ENCODE measurements around the gene DOCK8.
"Not testable (repeated sequence)": the region's sequence is repeated elsewhere in the genome, so short reads cannot be mapped to it uniquely, and the experiment has no call there.

The DOCK8 gene

GRCh38 chr9:224582-225520 lies 10.2 kb downstream of the DOCK8 start:
- Histone ChIP-seq H3K27me3 (ENCODE audit: control insufficient read depth in 5 of 5, insufficient read depth in 4 of 5, low read length in 5 of 5) (no peaks in the 10 kb centered on the region), H3K27ac (ENCODE audit: low read depth, low read length) (peak overlapping the region; percentile 24), H3K9me3 (ENCODE audit: control insufficient read depth in 5 of 5, low read length in 5 of 5) (peaks cover 0 to 4% (median 0%) of the 10 kb centered on the region in 5 donors), H3K9ac (ENCODE audit: low read length in 5 of 5) (no peak overlapping the region), H3K36me3 (ENCODE audit: control insufficient read depth in 5 of 5, insufficient read depth in 5 of 5, low read length in 5 of 5) (no peaks in the 10 kb centered on the region), H3K4me3 (ENCODE audit: low read depth in 1 of 5, low read length in 5 of 5) (no peak overlapping the region), H3K4me1 (ENCODE audit: control insufficient read depth in 5 of 5, insufficient read depth in 5 of 5, low read length in 5 of 5) (peaks cover 0 to 44% (median 33%) of the 10 kb centered on the region in 5 donors)

GRCh38 chr9:227860-228259 lies 13.2 kb downstream of the DOCK8 start:
- Histone ChIP-seq H3K4me3 (ENCODE audit: low read depth in 1 of 5, low read length in 5 of 5) (no peak overlapping the region), H3K27me3 (ENCODE audit: control insufficient read depth in 5 of 5, insufficient read depth in 4 of 5, low read length in 5 of 5) (no peaks in the 10 kb centered on the region), H3K9ac (ENCODE audit: low read length in 5 of 5) (no peak overlapping the region), H3K9me3 (ENCODE audit: control insufficient read depth in 5 of 5, low read length in 5 of 5) (peaks cover 0 to 4% (median 0%) of the 10 kb centered on the region in 5 donors), H3K27ac (ENCODE audit: low read depth, low read length) (no peak overlapping the region), H3K36me3 (ENCODE audit: control insufficient read depth in 5 of 5, insufficient read depth in 5 of 5, low read length in 5 of 5) (no peaks in the 10 kb centered on the region), H3K4me1 (ENCODE audit: control insufficient read depth in 5 of 5, insufficient read depth in 5 of 5, low read length in 5 of 5) (peaks cover 0 to 21% (median 15%) of the 10 kb centered on the region in 5 donors)

- Histone ChIP-seq H3K4me1 (ENCODE audit: control insufficient read depth in 5 of 5, insufficient read depth in 5 of 5, low read length in 5 of 5) (peaks cover 0 to 10% (median 8%) of the 10 kb centered on the region in 5 donors), H3K9me3 (ENCODE audit: control insufficient read depth in 5 of 5, low read length in 5 of 5) (peaks cover 0 to 4% (median 0%) of the 10 kb centered on the region in 5 donors), H3K27ac (ENCODE audit: low read depth, low read length) (no peak overlapping the region), H3K9ac (ENCODE audit: low read length in 5 of 5) (no peak overlapping the region), H3K4me3 (ENCODE audit: low read depth in 1 of 5, low read length in 5 of 5) (no peak overlapping the region), H3K36me3 (ENCODE audit: control insufficient read depth in 5 of 5, insufficient read depth in 5 of 5, low read length in 5 of 5) (no peaks in the 10 kb centered on the region), H3K27me3 (ENCODE audit: control insufficient read depth in 5 of 5, insufficient read depth in 4 of 5, low read length in 5 of 5) (no peaks in the 10 kb centered on the region)
Measured at GRCh38 chr9:228929-229695, 14.4 kb downstream of the DOCK8 start.

- not testable (repeated sequence) for H3K36me3 ChIP-seq (ENCODE audit: control insufficient read depth in 5 of 5, insufficient read depth in 5 of 5, low read length in 5 of 5); H3K27me3 ChIP-seq (ENCODE audit: control insufficient read depth in 5 of 5, insufficient read depth in 4 of 5, low read length in 5 of 5); H3K9ac ChIP-seq (ENCODE audit: low read length in 5 of 5); H3K4me3 ChIP-seq (ENCODE audit: low read depth in 1 of 5, low read length in 5 of 5); H3K9me3 ChIP-seq (ENCODE audit: control insufficient read depth in 5 of 5, low read length in 5 of 5); H3K27ac ChIP-seq (ENCODE audit: low read depth, low read length); H3K4me1 ChIP-seq (ENCODE audit: control insufficient read depth in 5 of 5, insufficient read depth in 5 of 5, low read length in 5 of 5)
Measured at GRCh38 chr9:231625-232024, 17.0 kb downstream of the DOCK8 start.

GRCh38 chr9:233708-234107 lies 19.0 kb downstream of the DOCK8 start:
- not testable (repeated sequence) for H3K4me1 ChIP-seq (ENCODE audit: control insufficient read depth in 5 of 5, insufficient read depth in 5 of 5, low read length in 5 of 5); H3K36me3 ChIP-seq (ENCODE audit: control insufficient read depth in 5 of 5, insufficient read depth in 5 of 5, low read length in 5 of 5); H3K4me3 ChIP-seq (ENCODE audit: low read depth in 1 of 5, low read length in 5 of 5); H3K27ac ChIP-seq (ENCODE audit: low read depth, low read length); H3K9me3 ChIP-seq (ENCODE audit: control insufficient read depth in 5 of 5, low read length in 5 of 5); H3K9ac ChIP-seq (ENCODE audit: low read length in 5 of 5); H3K27me3 ChIP-seq (ENCODE audit: control insufficient read depth in 5 of 5, insufficient read depth in 4 of 5, low read length in 5 of 5)

GRCh38 chr9:237141-237857 lies 22.6 kb downstream of the DOCK8 start:
- Histone ChIP-seq H3K4me1 (ENCODE audit: control insufficient read depth in 5 of 5, insufficient read depth in 5 of 5, low read length in 5 of 5) (no peaks in the 10 kb centered on the region), H3K27me3 (ENCODE audit: control insufficient read depth in 5 of 5, insufficient read depth in 4 of 5, low read length in 5 of 5) (no peaks in the 10 kb centered on the region), H3K9ac (ENCODE audit: low read length in 5 of 5) (no peak overlapping the region), H3K4me3 (ENCODE audit: low read depth in 1 of 5, low read length in 5 of 5) (no peak overlapping the region), H3K36me3 (ENCODE audit: control insufficient read depth in 5 of 5, insufficient read depth in 5 of 5, low read length in 5 of 5) (peaks cover 0 to 5% (median 0%) of the 10 kb centered on the region in 5 donors), H3K27ac (ENCODE audit: low read depth, low read length) (no peak overlapping the region), H3K9me3 (ENCODE audit: control insufficient read depth in 5 of 5, low read length in 5 of 5) (peaks cover 0 to 6% (median 0%) of the 10 kb centered on the region in 5 donors)

GRCh38 chr9:237858-238345 lies 23.2 kb downstream of the DOCK8 start:
- H3K4me3 ChIP-seq (ENCODE audit: low read depth in 1 of 5, low read length in 5 of 5): no peak overlapping the region
- no peak overlapping the region for H3K9ac ChIP-seq (ENCODE audit: low read length in 5 of 5)
- H3K4me1 ChIP-seq (ENCODE audit: control insufficient read depth in 5 of 5, insufficient read depth in 5 of 5, low read length in 5 of 5): no peaks in the 10 kb centered on the region
- H3K36me3 ChIP-seq (ENCODE audit: control insufficient read depth in 5 of 5, insufficient read depth in 5 of 5, low read length in 5 of 5): peaks cover 0 to 5% (median 0%) of the 10 kb centered on the region in 5 donors
- H3K27ac ChIP-seq (ENCODE audit: low read depth, low read length): no peak overlapping the region
- no peaks in the 10 kb centered on the region for H3K27me3 ChIP-seq (ENCODE audit: control insufficient read depth in 5 of 5, insufficient read depth in 4 of 5, low read length in 5 of 5)
- H3K9me3 ChIP-seq (ENCODE audit: control insufficient read depth in 5 of 5, low read length in 5 of 5): peaks cover 0 to 6% (median 0%) of the 10 kb centered on the region in 5 donors

GRCh38 chr9:242461-243080 lies 27.9 kb downstream of the DOCK8 start:
- no peaks in the 10 kb centered on the region for H3K9me3 ChIP-seq (ENCODE audit: control insufficient read depth in 5 of 5, low read length in 5 of 5)
- H3K4me1 ChIP-seq (ENCODE audit: control insufficient read depth in 5 of 5, insufficient read depth in 5 of 5, low read length in 5 of 5): peaks cover 0 to 4% (median 0%) of the 10 kb centered on the region in 5 donors
- H3K27ac ChIP-seq (ENCODE audit: low read depth, low read length): no peak overlapping the region

GRCh38 chr9:248278-248961 lies 33.8 kb downstream of the DOCK8 start:
- Histone ChIP-seq H3K27me3 (ENCODE audit: control insufficient read depth in 5 of 5, insufficient read depth in 4 of 5, low read length in 5 of 5) (no peaks in the 10 kb centered on the region), H3K4me1 (ENCODE audit: control insufficient read depth in 5 of 5, insufficient read depth in 5 of 5, low read length in 5 of 5) (peaks cover 0 to 4% (median 3%) of the 10 kb centered on the region in 5 donors), H3K36me3 (ENCODE audit: control insufficient read depth in 5 of 5, insufficient read depth in 5 of 5, low read length in 5 of 5) (no peaks in the 10 kb centered on the region), H3K4me3 (ENCODE audit: low read depth in 1 of 5, low read length in 5 of 5) (no peak overlapping the region), H3K9ac (ENCODE audit: low read length in 5 of 5) (no peak overlapping the region), H3K9me3 (ENCODE audit: control insufficient read depth in 5 of 5, low read length in 5 of 5) (no peaks in the 10 kb centered on the region), H3K27ac (ENCODE audit: low read depth, low read length) (no peak overlapping the region)

More at GRCh38 chr9:242461-243080, 27.9 kb downstream of the DOCK8 start:
- no peaks in the 10 kb centered on the region for H3K27me3 ChIP-seq (ENCODE audit: control insufficient read depth in 5 of 5, insufficient read depth in 4 of 5, low read length in 5 of 5)
- no peak overlapping the region for H3K4me3 ChIP-seq (ENCODE audit: low read depth in 1 of 5, low read length in 5 of 5)
- H3K9ac ChIP-seq (ENCODE audit: low read length in 5 of 5): no peak overlapping the region
- peaks cover 0 to 5% (median 0%) of the 10 kb centered on the region in 5 donors for H3K36me3 ChIP-seq (ENCODE audit: control insufficient read depth in 5 of 5, insufficient read depth in 5 of 5, low read length in 5 of 5)
